Endothelial cell (in vitro differentiated cells): Measurements from ENCODE around the gene LVRN. TPM values are rescaled to one million over a fixed set of nuclear protein-coding genes. Genes with fewer than 3 reads are reported as not detected.

ENCODE experiments used
- DNase-seq: peaks from one replicate; pipeline ENCODE4 v3.0.0; 2021; ENCODE audit warnings: low spot score
- H3K27ac Mint-ChIP-seq: one replicate; pipeline ENCODE4 v1.8.0; 2021; ENCODE audit warnings: mixed read lengths, inconsistent platforms; ENCODE audit not compliant: unreplicated experiment
- H3K27me3 Mint-ChIP-seq: one replicate; pipeline ENCODE4 v1.8.0; 2021; ENCODE audit warnings: mild to moderate bottlenecking, moderate library complexity, mixed read lengths, inconsistent platforms; ENCODE audit not compliant: unreplicated experiment
- H3K36me3 Mint-ChIP-seq: one replicate; pipeline ENCODE4 v1.8.0; 2021; ENCODE audit warnings: mild to moderate bottlenecking, low read depth, mixed read lengths, inconsistent platforms; ENCODE audit not compliant: unreplicated experiment
- H3K4me1 Mint-ChIP-seq: one replicate; pipeline ENCODE4 v1.8.0; 2021; ENCODE audit warnings: mild to moderate bottlenecking, mixed read lengths, inconsistent platforms; ENCODE audit not compliant: unreplicated experiment
- H3K4me3 Mint-ChIP-seq: one replicate; pipeline ENCODE4 v1.8.0; 2021; ENCODE audit warnings: mild to moderate bottlenecking, mixed read lengths, inconsistent platforms; ENCODE audit not compliant: unreplicated experiment
- H3K9me3 Mint-ChIP-seq: one replicate; pipeline ENCODE4 v1.8.0; 2021; ENCODE audit warnings: mixed read lengths, inconsistent platforms; ENCODE audit not compliant: unreplicated experiment
- CTCF ChIP-seq: fragments of 200-600 bp; sonication (generic); IDR thresholded peaks from one replicate; pipeline ENCODE4 v1.5.0; 2021; ENCODE audit warnings: antibody characterized with exemption; ENCODE audit not compliant: unreplicated experiment
- total RNA-seq: library from RNA; stranded (reverse); fragmentation: NEBNext Ultra II Directional; extraction: Animal tissue kit (Norgen Biotek cat#: 25700); gene quantifications from one replicate; pipeline ENCODE4 v1.2.1, GENCODE V29; 2021; ENCODE audit not compliant: unreplicated experiment

LVRN gene
- total RNA-seq, 1 donor from 2014 or later, result 1.3 TPM

GRCh38 chr5:115948091-115948534 is 14.2 kb upstream of the LVRN start:
- H3K27ac Mint-ChIP-seq, result no peak overlapping the region
- DNase-seq, result no peak
- H3K36me3 Mint-ChIP-seq, result no peaks in the 10 kb centered on the region
- peaks cover 3% of the 10 kb centered on the region for H3K4me1 Mint-ChIP-seq
- no peaks in the 10 kb centered on the region for H3K9me3 Mint-ChIP-seq
- no peak for TF ChIP-seq CTCF
- H3K27me3 Mint-ChIP-seq, result peaks cover 2% of the 10 kb centered on the region
- H3K4me3 Mint-ChIP-seq, result no peak overlapping the region

DNA sequence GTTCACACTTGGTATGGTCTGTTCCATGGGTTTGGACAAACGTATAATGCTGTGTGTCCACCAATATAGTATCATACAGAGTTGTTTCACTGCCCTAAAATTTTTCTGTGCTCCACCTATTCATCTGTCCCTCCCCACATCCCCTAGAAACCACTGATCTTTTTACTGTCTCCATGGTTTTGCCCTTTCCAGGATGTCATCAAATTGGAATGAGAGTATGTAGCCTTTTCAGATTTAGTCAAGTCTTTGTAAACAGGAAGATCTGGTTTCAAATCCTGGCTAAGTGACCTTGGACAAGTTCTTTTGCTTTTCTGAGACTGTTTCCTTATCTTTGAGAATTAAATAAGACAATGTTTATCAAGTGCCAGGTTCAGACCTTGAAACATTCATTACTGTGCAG is 13.2 kb upstream of the LVRN start:
- H3K4me3 Mint-ChIP-seq, result no peak overlapping the region
- H3K9me3 Mint-ChIP-seq, result no peaks in the 10 kb centered on the region
- no peak for TF ChIP-seq CTCF
- no peaks in the 10 kb centered on the region for H3K36me3 Mint-ChIP-seq
- no peak overlapping the region for H3K27ac Mint-ChIP-seq
- peaks cover 3% of the 10 kb centered on the region for H3K4me1 Mint-ChIP-seq
- peaks cover 2% of the 10 kb centered on the region for H3K27me3 Mint-ChIP-seq
- no peak for DNase-seq

DNA sequence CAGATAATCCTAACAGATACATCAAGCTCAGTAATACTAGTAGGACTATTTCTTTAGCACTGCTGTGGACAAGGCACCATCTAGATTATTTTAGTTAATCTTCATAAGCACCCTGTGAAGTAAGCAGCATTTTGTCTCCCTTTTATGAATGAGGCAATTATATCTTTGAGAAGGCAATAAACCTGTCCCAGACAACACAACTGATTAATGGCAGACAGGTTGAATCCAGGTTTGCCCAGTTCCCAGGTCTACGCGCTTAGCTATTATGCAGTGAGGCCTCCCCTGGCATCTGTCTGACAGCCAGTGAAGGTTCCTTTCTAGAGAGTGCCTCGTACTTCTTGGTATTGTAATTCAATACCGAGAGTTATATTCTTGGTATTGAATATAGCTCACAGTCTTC is 9.7 kb upstream of the LVRN start:
- Mint-ChIP-seq H3K4me1 (peaks cover 3% of the 10 kb centered on the region), H3K27ac (no peak overlapping the region), H3K27me3 (peaks cover 2% of the 10 kb centered on the region), H3K4me3 (no peak overlapping the region), H3K36me3 (no peaks in the 10 kb centered on the region), H3K9me3 (no peaks in the 10 kb centered on the region)
- TF ChIP-seq CTCF, result no peak
- no peak for DNase-seq

DNA sequence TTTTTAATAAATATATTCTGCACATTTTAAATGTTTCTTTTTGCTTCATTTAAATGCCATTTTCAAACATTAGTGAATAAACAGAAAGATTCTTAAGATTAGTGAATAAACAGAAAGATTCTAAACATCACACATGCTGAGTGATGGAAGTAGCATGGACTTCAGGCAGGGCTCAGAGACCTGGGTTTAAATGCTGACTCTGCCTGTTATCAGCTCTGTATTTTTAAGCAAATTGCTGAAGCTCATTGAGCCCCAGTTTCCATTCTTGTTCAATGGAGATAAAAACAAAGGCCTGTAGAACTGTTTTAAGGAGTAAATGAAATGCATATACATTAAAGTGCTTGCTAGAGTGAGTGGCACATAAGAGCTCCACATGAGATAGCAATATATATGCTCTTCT is 8.1 kb upstream of the LVRN start:
- Mint-ChIP-seq H3K27me3 (no peaks in the 10 kb centered on the region), H3K4me3 (no peak overlapping the region), H3K9me3 (no peaks in the 10 kb centered on the region), H3K4me1 (peaks cover 2% of the 10 kb centered on the region), H3K27ac (no peak overlapping the region), H3K36me3 (no peaks in the 10 kb centered on the region)
- no peak for TF ChIP-seq CTCF
- DNase-seq, result no peak

GRCh38 chr5:115956957-115957356 is 5.3 kb upstream of the LVRN start:
- H3K4me3 Mint-ChIP-seq, result no peak overlapping the region
- no peaks in the 10 kb centered on the region for H3K36me3 Mint-ChIP-seq
- TF ChIP-seq CTCF, result no peak
- peaks cover 4% of the 10 kb centered on the region for H3K4me1 Mint-ChIP-seq
- no peak overlapping the region for H3K27ac Mint-ChIP-seq
- DNase-seq, result no peak
- peaks cover 4% of the 10 kb centered on the region for H3K27me3 Mint-ChIP-seq
- no peaks in the 10 kb centered on the region for H3K9me3 Mint-ChIP-seq
